Neutrophil (primary cell): ENCODE data around the gene AQP1.

ENCODE experiments used
- H3K27ac ChIP-seq: fragments of 200-600 bp; sonication (generic); 2 replicates; pipeline ENCODE4 v1.5.1; 2016; ENCODE audit warnings: mild to moderate bottlenecking, moderate library complexity
- H3K27me3 ChIP-seq: fragments of 200-600 bp; sonication (generic); 2 replicates; pipeline ENCODE4 v1.6.0; 2016; ENCODE audit warnings: mild to moderate bottlenecking
- H3K36me3 ChIP-seq: fragments of 200-600 bp; sonication (generic); 2 replicates; pipeline ENCODE4 v1.5.1; 2017
- H3K4me1 ChIP-seq, 2 experiments: fragments of 200-600 bp in 1 of 2; sonication (generic) in 1 of 2; 1 replicate in 1 of 2; 2 replicates in 1 of 2; pipeline versions ENCODE4 v1.5.1 to v1.6.1; 2013 to 2016; ENCODE audit warnings: low read depth in 1 of 2, low read length in 1 of 2, mild to moderate bottlenecking in 1 of 2, moderate library complexity in 1 of 2; ENCODE audit not compliant: control insufficient read depth in 1 of 2, insufficient read depth in 1 of 2
- H3K4me3 ChIP-seq, 2 experiments: fragments of 200-600 bp in 1 of 2; sonication (generic) in 1 of 2; 1 replicate in 1 of 2; 2 replicates in 1 of 2; pipeline ENCODE4 v1.5.1; 2013 to 2016; ENCODE audit warnings: low read depth in 1 of 2, low read length in 1 of 2, mild to moderate bottlenecking in 1 of 2, moderate library complexity in 1 of 2
- H3K9me3 ChIP-seq: fragments of 200-600 bp; sonication (generic); 2 replicates; pipeline ENCODE4 v1.5.1; 2016
- CTCF ChIP-seq: fragments of 200-600 bp; sonication (generic); IDR thresholded peaks from 2 replicates; pipeline ENCODE4 v1.5.1; 2016; ENCODE audit warnings: antibody characterized with exemption

AQP1 gene

GRCh38 chr7:30925913-30926312, 14.3 kb downstream of the AQP1 start:
- no peaks in the 10 kb centered on the region for H3K27me3 ChIP-seq
- H3K9me3 ChIP-seq, result no peaks in the 10 kb centered on the region
- H3K4me3 ChIP-seq, result no peak overlapping the region
- no peaks in the 10 kb centered on the region for H3K36me3 ChIP-seq
- no peak overlapping the region for H3K27ac ChIP-seq
- H3K4me1 ChIP-seq, result no peaks in the 10 kb centered on the region
- no peak for TF ChIP-seq CTCF

- no peak overlapping the region for H3K4me3 ChIP-seq
- no peaks in the 10 kb centered on the region for H3K27me3 ChIP-seq
- H3K9me3 ChIP-seq, result no peaks in the 10 kb centered on the region
- no peak overlapping the region for H3K27ac ChIP-seq
- no peaks in the 10 kb centered on the region for H3K4me1 ChIP-seq
- no peak for TF ChIP-seq CTCF
- no peaks in the 10 kb centered on the region for H3K36me3 ChIP-seq
Measured at GRCh38 chr7:30926313-30926712, 14.7 kb downstream of the AQP1 start.

GRCh38 chr7:30927040-30927439, 15.4 kb downstream of the AQP1 start:
- Histone ChIP-seq H3K4me3 (no peak overlapping the region), H3K27ac (no peak overlapping the region), H3K27me3 (no peaks in the 10 kb centered on the region), H3K36me3 (no peaks in the 10 kb centered on the region), H3K4me1 (no peaks in the 10 kb centered on the region), H3K9me3 (no peaks in the 10 kb centered on the region)
- no peak for TF ChIP-seq CTCF

- TF ChIP-seq CTCF, result no peak
- no peaks in the 10 kb centered on the region for H3K9me3 ChIP-seq
- no peak overlapping the region for H3K4me3 ChIP-seq
- no peaks in the 10 kb centered on the region for H3K27me3 ChIP-seq
- no peaks in the 10 kb centered on the region for H3K36me3 ChIP-seq
- no peaks in the 10 kb centered on the region for H3K4me1 ChIP-seq
- no peak overlapping the region for H3K27ac ChIP-seq
Measured at GRCh38 chr7:30927559-30927958, 15.9 kb downstream of the AQP1 start.

- no peaks in the 10 kb centered on the region for H3K36me3 ChIP-seq
- no peaks in the 10 kb centered on the region for H3K9me3 ChIP-seq
- H3K27ac ChIP-seq, result no peak overlapping the region
- H3K27me3 ChIP-seq, result no peaks in the 10 kb centered on the region
- TF ChIP-seq CTCF, result no peak
- H3K4me3 ChIP-seq, result no peak overlapping the region
- no peaks in the 10 kb centered on the region for H3K4me1 ChIP-seq
Measured at GRCh38 chr7:30928254-30928872, 16.7 kb downstream of the AQP1 start.

GRCh38 chr7:30929686-30930085, 18.0 kb downstream of the AQP1 start:
- no peaks in the 10 kb centered on the region for H3K9me3 ChIP-seq
- H3K36me3 ChIP-seq, result no peaks in the 10 kb centered on the region
- H3K4me1 ChIP-seq, result no peaks in the 10 kb centered on the region
- TF ChIP-seq CTCF, result no peak
- H3K4me3 ChIP-seq, result no peak overlapping the region
- H3K27me3 ChIP-seq, result no peaks in the 10 kb centered on the region
- no peak overlapping the region for H3K27ac ChIP-seq
